Stimulated activated CD4-positive, alpha-beta T cell treated with anti-CD3 and anti-CD28 coated beads, Interleukin-12 subunit alpha, Interleukin-12 subunit beta, amount 100 ng/mL, for 4 hours (primary cell): ENCODE data around the gene CD3D.

Experiments
- DNase-seq: peaks from one replicate; pipeline ENCODE4 v3.0.0-alpha.2; 2020

The CD3D gene

GRCh38 chr11:118295815-118296454, 46.6 kb downstream of the CD3D start:
- DNase-seq, result no peak

GRCh38 chr11:118295199-118295598, 47.3 kb downstream of the CD3D start:
- no peak for DNase-seq

GRCh38 chr11:118294053-118294452, 48.5 kb downstream of the CD3D start:
- DNase-seq, result no peak

- no peak for DNase-seq
Observed at GRCh38 chr11:118291477-118292135, 50.9 kb downstream of the CD3D start.

- DNase-seq, result no peak
Observed at GRCh38 chr11:118290923-118291322, 51.6 kb downstream of the CD3D start.

GRCh38 chr11:118289401-118289800, 53.1 kb downstream of the CD3D start:
- no peak for DNase-seq
